Right lobe of liver (tissue), 6 donors: Measurements from ENCODE around the gene OR2M4. TPM values are rescaled to one million over a fixed set of nuclear protein-coding genes. Genes with fewer than 3 reads are reported as not detected.
"Not testable (repeated sequence)": the region's sequence is repeated elsewhere in the genome, so short reads cannot be mapped to it uniquely, and the experiment has no call there.

Experiments
- ATAC-seq, 4 donors: fragments of 200-7000 bp; cut with Tn5 transposase; one replicate each; pipeline ENCODE4 v1.9.1; 2020; ENCODE audit warnings: mild to moderate bottlenecking in 4 of 4, moderate library complexity in 4 of 4
- DNase-seq, 3 donors: peaks; one replicate each; pipeline ENCODE4 v3.0.0-alpha.2; 2020
- H3K27ac ChIP-seq, 3 donors: fragments of 200-600 bp; one replicate each; pipeline ENCODE4 v1.8.0; 2022
- H3K27me3 ChIP-seq, 2 donors: fragments of 200-600 bp; one replicate each; pipeline ENCODE4 v1.8.0; 2022
- H3K36me3 ChIP-seq, 4 donors: fragments of 200-600 bp; sonication (generic) in 1 of 4; one replicate each; pipeline versions ENCODE4 v1.5.1 to v1.8.0; 2017 to 2022; ENCODE audit warnings: control low read depth in 1 of 4
- H3K4me1 ChIP-seq, 4 donors: fragments of 200-600 bp; sonication (generic) in 1 of 4; one replicate each; pipeline versions ENCODE4 v1.5.1 to v1.8.0; 2017 to 2022; ENCODE audit warnings: control low read depth in 1 of 4
- H3K4me3 ChIP-seq, 3 donors: fragments of 200-600 bp; one replicate each; pipeline ENCODE4 v1.8.0; 2022
- H3K9me3 ChIP-seq, 4 donors: fragments of 200-600 bp; sonication (generic) in 1 of 4; one replicate each; pipeline versions ENCODE4 v1.5.1 to v1.8.0; 2017 to 2022; ENCODE audit warnings: control low read depth in 1 of 4
- POLR2A ChIP-seq: fragments of 450-650 bp; IDR thresholded peaks from one replicate; pipeline ENCODE4 v1.6.1; 2017; ENCODE audit warnings: antibody characterized with exemption, mild to moderate bottlenecking
- WGBS: methylation state at CpG from one replicate; pipeline ENCODE4 v1.1.6; 2018; ENCODE audit warnings: low coverage, low lambda C conversion rate; ENCODE audit not compliant: insufficient coverage; ENCODE audit errors: missing lambda C conversion rate; 5-methylcytosine and 5-hydroxymethylcytosine counted together
- intact Hi-C, 2 donors: fragments of 100-400 bp; cut with DNase I; formaldehyde crosslinking; loops; one replicate each; pipeline versions ENCODE4 v1.11.2 to v1.14.1; 2022
- total RNA-seq, 6 experiments: library from RNA; depleted of rRNA in 2 of 6; stranded (reverse); fragments of >200 nt in 2 of 6; fragmentation: NEBNext Ultra II Directional in 3 of 6; extraction: Animal tissue kit (Norgen Biotek cat#: 25700) in 3 of 6; gene quantifications; one replicate each; pipeline versions ENCODE4 v1.1.0 to v1.2.4, GENCODE V29; 2016 to 2023
- TF ChIP-seq, protein P1 (sequence below), 4 donors: fragments of 200-600 bp in 3 of 4; fragments of 450-650 bp in 1 of 4; IDR thresholded peaks; one replicate each; pipeline versions ENCODE4 v1.5.1 to v1.8.0; 2016 to 2022; ENCODE audit warnings: antibody characterized with exemption in 4 of 4, mild to moderate bottlenecking in 2 of 4
- donor health status: DM: no; HTN: yes; CAD: no.
- donor health status: DM: no; HTN: no; CAD: no.
- donor health status: DM: no; HTN: no; CAD: no.
- donor health status: DM: no; HTN: yes; CAD: no.
- donor health status: DM: no; HTN: yes; CAD: no.

The OR2M4 gene
- total RNA-seq, 6 experiments from 2014 or later, result not detected

DNA sequence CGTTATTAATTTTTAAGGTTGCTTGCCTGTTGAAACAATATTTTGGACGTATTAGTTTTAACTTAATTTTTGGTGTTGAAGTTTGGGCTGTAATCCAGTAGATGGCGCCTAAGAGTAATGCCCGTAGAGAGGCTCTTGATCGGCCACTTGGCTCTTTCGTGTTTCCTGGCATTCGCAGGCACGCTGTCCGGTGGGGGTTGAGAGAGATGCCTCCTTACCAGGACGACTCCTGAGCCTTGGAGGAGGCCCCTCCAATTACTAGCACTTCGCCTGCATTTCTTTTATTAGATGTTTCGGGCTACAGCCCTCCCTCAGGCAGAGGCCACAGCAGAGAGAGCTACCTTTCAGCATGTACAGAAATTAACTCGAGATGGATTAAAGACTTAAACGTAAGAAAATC is 12.0 kb downstream of the OR2M4 start:
- Histone ChIP-seq H3K36me3 (no peaks in the 10 kb centered on the region), H3K4me3 (no peak overlapping the region), H3K9me3 (no peaks in the 10 kb centered on the region), H3K27me3 (no peaks in the 10 kb centered on the region), H3K4me1 (no peaks in the 10 kb centered on the region), H3K27ac (no peak overlapping the region)
- 7% methylated on average over 14 of the region's 14 CpGs for WGBS
- ATAC-seq (peak; percentile 55 to 68 (median 62)), DNase-seq (no peak)
- intact Hi-C loops, result no loop called here
- no peak for TF ChIP-seq POLR2A
- TF ChIP-seq, protein P1, sequence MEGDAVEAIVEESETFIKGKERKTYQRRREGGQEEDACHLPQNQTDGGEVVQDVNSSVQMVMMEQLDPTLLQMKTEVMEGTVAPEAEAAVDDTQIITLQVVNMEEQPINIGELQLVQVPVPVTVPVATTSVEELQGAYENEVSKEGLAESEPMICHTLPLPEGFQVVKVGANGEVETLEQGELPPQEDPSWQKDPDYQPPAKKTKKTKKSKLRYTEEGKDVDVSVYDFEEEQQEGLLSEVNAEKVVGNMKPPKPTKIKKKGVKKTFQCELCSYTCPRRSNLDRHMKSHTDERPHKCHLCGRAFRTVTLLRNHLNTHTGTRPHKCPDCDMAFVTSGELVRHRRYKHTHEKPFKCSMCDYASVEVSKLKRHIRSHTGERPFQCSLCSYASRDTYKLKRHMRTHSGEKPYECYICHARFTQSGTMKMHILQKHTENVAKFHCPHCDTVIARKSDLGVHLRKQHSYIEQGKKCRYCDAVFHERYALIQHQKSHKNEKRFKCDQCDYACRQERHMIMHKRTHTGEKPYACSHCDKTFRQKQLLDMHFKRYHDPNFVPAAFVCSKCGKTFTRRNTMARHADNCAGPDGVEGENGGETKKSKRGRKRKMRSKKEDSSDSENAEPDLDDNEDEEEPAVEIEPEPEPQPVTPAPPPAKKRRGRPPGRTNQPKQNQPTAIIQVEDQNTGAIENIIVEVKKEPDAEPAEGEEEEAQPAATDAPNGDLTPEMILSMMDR (IDR thresholded peaks at IDR 0.05), result peak; percentile 35 to 70 (median 58)

DNA sequence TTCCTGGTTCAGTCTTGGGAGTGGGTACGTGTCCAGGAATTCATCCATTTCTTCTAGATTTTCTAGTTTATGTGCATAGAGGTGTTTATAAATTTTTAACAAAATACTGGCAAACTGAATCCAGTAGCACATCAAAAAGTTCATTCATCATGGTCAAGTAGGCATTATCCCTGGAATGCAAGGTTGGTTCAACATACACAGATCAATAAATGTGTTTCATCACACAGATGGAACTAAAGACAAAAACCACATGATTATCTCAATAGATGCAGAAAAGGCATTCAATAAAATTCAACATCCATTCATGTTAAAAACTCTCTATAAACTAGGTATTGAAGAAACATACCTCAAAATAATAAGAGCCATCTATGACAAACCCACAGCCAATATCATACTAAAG is 28.1 kb downstream of the OR2M4 start:
- DNase-seq, H3K9me3 ChIP-seq, intact Hi-C loops, H3K4me3 ChIP-seq, H3K27ac ChIP-seq, H3K4me1 ChIP-seq, H3K27me3 ChIP-seq, ATAC-seq, H3K36me3 ChIP-seq: not testable (repeated sequence)
- 41% methylated on average over 1 of the region's 1 CpG for WGBS

DNA sequence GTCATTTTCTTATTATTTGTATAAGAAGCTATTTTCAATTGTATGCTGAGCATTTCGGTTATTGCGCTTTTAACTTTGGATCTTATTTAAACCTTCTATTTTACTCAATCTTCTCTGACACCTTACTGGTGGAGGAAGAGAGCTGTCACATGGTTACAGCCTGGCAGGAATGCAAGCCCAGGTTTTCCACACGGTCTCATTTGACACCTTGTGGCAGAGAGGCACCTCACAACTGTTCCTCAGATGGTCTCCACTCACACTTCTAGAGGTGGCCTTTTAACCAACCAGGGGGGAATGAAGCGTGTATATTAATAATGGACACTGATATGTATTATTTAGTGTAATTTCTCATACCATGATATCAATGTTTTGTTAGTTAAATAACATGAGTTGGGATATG is 37.0 kb downstream of the OR2M4 start:
- Histone ChIP-seq H3K27ac (no peak overlapping the region), H3K9me3 (no peaks in the 10 kb centered on the region), H3K27me3 (no peaks in the 10 kb centered on the region), H3K36me3 (no peaks in the 10 kb centered on the region), H3K4me3 (no peak overlapping the region), H3K4me1 (no peaks in the 10 kb centered on the region)
- WGBS, result 51% methylated on average over 4 of the region's 4 CpGs
- DNase-seq, result no peak
- ATAC-seq, result no peak
- intact Hi-C loops, result no loop called here
- TF ChIP-seq POLR2A, result no peak
- TF ChIP-seq, protein P1 (IDR thresholded peaks at IDR 0.05), result no peak

DNA sequence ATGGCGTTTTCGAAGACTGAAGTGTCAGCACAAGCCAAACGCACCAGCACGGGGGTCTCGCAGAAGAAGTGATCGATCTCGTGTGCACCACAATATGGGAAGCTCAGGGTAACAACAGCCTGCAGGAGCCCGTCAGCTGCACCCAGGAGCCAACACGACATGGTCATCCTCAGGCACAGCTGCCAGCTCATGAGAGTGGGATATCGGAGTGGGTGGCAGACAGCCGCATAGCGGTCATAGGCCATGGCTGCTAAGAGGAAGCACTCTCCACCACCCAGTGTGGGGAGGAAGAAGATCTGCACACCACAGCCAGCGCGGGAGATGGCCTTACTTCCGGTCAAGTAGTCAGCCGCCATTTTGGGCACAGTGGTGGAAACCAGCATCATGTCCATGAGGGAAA is 42.0 kb downstream of the OR2M4 start:
- DNase-seq, result not testable (repeated sequence)
- peak in 1 of 4 donors; percentile 40 for ATAC-seq

DNA sequence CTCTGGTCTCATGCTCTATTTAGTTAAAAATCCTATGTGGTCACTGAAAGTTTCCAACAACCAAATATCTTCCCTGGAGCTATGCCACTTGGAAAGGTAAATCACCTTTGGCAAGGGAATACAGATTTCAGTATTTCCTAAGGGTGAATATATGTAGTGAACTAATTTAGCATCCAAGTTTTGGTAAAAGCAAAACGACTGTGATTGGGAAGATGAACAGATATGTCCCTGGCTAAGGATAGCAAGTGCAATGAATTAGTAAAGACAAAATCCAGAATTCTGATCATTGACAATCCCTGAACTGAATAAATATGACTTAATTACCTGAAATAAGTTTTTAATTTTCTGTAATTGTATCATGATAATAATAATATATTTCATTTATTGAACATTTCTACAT is 46.7 kb downstream of the OR2M4 start, which contains the start of gene OR2T33:
OR2T33 (minus strand) TSS at position 101 of the 400 bp plus-strand sequence. CDS start 4,162 bp downstream, outside the sequence.
- ATAC-seq, result no peak
- 13% methylated on average over 1 of the region's 1 CpG for WGBS
- H3K27me3 ChIP-seq, result no peaks in the 10 kb centered on the region
- H3K27ac ChIP-seq, result no peak within 1 kb of the TSS
- intact Hi-C loops, result no loop called here
- no peaks in the 10 kb centered on the region for H3K9me3 ChIP-seq
- no peaks in the 10 kb centered on the region for H3K4me1 ChIP-seq
- TF ChIP-seq, protein P1 (IDR thresholded peaks at IDR 0.05), result no peak
- TF ChIP-seq POLR2A, result no peak
- DNase-seq, result no peak
- no peak within 1 kb of the TSS for H3K4me3 ChIP-seq
- H3K36me3 ChIP-seq, result no peaks in the 10 kb centered on the region

More for the DNA sequence above, 42.0 kb downstream of the OR2M4 start:
- H3K4me3 ChIP-seq, H3K4me1 ChIP-seq, H3K36me3 ChIP-seq, intact Hi-C loops, H3K27me3 ChIP-seq, H3K9me3 ChIP-seq, H3K27ac ChIP-seq: not testable (repeated sequence)
- WGBS, result no CpG with 5 or more reads among the region's 16 CpGs

DNA sequence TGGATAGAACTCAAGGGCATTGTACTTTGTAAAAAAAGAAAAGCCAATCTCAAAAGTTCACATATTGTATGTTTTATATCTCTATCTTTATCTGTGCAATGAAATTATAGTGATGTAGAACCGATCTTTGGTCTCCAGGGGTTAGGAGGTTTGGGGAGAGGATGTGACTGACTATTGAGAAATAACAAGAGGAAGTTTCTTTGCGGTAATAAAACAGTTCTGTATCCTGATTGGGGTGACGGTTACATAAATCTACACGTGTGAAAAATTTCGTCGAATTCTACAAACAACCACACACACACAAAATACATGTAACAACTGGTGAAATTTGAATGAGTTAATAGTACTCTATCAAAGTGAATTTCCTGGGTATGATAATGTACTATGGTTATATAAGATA is 57.2 kb downstream of the OR2M4 start:
- H3K27me3 ChIP-seq, result no peaks in the 10 kb centered on the region
- H3K4me3 ChIP-seq, result no peak overlapping the region
- no peak overlapping the region for H3K27ac ChIP-seq
- H3K36me3 ChIP-seq, result no peaks in the 10 kb centered on the region
- WGBS, result 30% methylated on average over 6 of the region's 6 CpGs
- H3K9me3 ChIP-seq, result no peaks in the 10 kb centered on the region
- H3K4me1 ChIP-seq, result no peaks in the 10 kb centered on the region
- TF ChIP-seq, protein P1 (IDR thresholded peaks at IDR 0.05), result no peak
- TF ChIP-seq POLR2A, result no peak
- ATAC-seq (no peak), DNase-seq (no peak)
- intact Hi-C loops, result no loop called here
